ENCODE data around the gene NAA50. TPM values are rescaled to one million over a fixed set of nuclear protein-coding genes. Genes with fewer than 3 reads are reported as not detected.

Gene NAA50
- total and polyA plus RNA-seq, 2 donors (not counting 3 experiments of a cell fraction or from before 2014, with no cell fraction given), result 53.1 to 160 TPM

DNA sequence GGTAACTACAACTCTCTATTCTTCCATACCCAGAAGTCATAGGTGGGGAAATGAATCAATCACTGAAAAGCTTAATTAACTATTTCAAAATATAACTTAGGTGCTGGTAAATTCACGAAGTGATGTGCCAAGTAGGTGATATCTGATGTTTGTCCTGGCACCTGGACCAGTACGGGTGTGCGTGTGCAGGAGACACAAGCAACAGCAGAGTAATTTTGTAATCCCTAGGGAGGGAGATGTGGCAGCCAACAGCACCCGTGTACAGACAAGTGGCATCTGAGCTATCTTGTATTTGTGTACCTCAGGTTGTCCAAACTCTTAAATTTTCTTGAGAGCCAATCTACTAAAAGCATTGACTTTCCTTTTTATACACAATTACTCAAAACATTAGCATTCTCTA, 72.5 kb downstream of the NAA50 start:
- FAIRE-seq, result no peak
- dilution Hi-C loops (cut with MboI; ENCODE audit: extremely low pct_ligation_motif_present, low sequenced_read_pairs), result no loop called here
- Histone ChIP-seq H3K79me2 (ENCODE audit: control insufficient read depth, insufficient read depth, low read length) (no peaks in the 10 kb centered on the region), H3K27ac (ENCODE audit: insufficient read depth, low read depth, low read length) (no peak overlapping the region), H3K9me3 (replicated peaks; ENCODE audit: control insufficient read depth, insufficient read depth, low read length) (no peaks in the 10 kb centered on the region), H3K4me2 (ENCODE audit: insufficient read depth, low read length) (no peak overlapping the region), H3K36me3 (ENCODE audit: control insufficient read depth in 2 of 2, extremely low read depth in 1 of 2, insufficient read depth in 2 of 2, low read length in 2 of 2) (peaks cover 0 to 3% of the 10 kb centered on the region in 2 experiments), H3K27me3 (ENCODE audit: control insufficient read depth in 2 of 2, insufficient read depth in 2 of 2, low read length in 2 of 2) (no peaks in the 10 kb centered on the region), H3K4me3 (replicated peaks in 1 of 3; ENCODE audit: insufficient read depth in 1 of 3, low read depth in 1 of 3, low read length in 3 of 3) (no peak overlapping the region), H3K9me1 (replicated peaks; ENCODE audit: control insufficient read depth, extremely low read depth, insufficient read depth, low read length) (no peaks in the 10 kb centered on the region), H3K4me1 (ENCODE audit: control insufficient read depth, extremely low read depth, insufficient read depth, low read length) (no peaks in the 10 kb centered on the region), H3K9ac (replicated peaks; ENCODE audit: extremely low read depth, insufficient read depth, low read length) (no peak overlapping the region), H2AFZ (ENCODE audit: low read depth, low read length) (no peak overlapping the region), H4K20me1 (replicated peaks; ENCODE audit: control insufficient read depth, extremely low read depth, insufficient read depth, low read length) (no peaks in the 10 kb centered on the region)
- ChIA-PET POLR2A (no interaction called here), CTCF (interaction anchor here (1.1 kb wide), 1 partner anchor 9 kb away, joined by 3 read pairs; no protein-coding TSS in a partner anchor)
- no peak for DNase-seq (ENCODE audit: low read depth, low spot score)
- BruUV-seq (replicated peaks), result no TSS peak
- no peak for TF ChIP-seq MYC (IDR thresholded peaks at IDR 0.05; ENCODE audit: low read depth, low read length)
- TF ChIP-seq, protein P1, sequence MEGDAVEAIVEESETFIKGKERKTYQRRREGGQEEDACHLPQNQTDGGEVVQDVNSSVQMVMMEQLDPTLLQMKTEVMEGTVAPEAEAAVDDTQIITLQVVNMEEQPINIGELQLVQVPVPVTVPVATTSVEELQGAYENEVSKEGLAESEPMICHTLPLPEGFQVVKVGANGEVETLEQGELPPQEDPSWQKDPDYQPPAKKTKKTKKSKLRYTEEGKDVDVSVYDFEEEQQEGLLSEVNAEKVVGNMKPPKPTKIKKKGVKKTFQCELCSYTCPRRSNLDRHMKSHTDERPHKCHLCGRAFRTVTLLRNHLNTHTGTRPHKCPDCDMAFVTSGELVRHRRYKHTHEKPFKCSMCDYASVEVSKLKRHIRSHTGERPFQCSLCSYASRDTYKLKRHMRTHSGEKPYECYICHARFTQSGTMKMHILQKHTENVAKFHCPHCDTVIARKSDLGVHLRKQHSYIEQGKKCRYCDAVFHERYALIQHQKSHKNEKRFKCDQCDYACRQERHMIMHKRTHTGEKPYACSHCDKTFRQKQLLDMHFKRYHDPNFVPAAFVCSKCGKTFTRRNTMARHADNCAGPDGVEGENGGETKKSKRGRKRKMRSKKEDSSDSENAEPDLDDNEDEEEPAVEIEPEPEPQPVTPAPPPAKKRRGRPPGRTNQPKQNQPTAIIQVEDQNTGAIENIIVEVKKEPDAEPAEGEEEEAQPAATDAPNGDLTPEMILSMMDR (IDR thresholded peaks at IDR 0.05; ENCODE audit: extremely low read depth in 1 of 2, insufficient read depth in 1 of 2, low read depth in 1 of 2, low read length in 2 of 2), result no peak
- no peak for TF ChIP-seq GATA2 (IDR thresholded peaks at IDR 0.05; ENCODE audit: insufficient read depth, insufficient read length, low read depth, low read length)
- TF ChIP-seq EZH2 (IDR thresholded peaks at IDR 0.05; ENCODE audit: borderline replicate concordance, low read depth, low read length, severe bottlenecking), result no peak
- TF ChIP-seq POLR2AphosphoS5 (IDR thresholded peaks at IDR 0.05; ENCODE audit: insufficient read depth, low read depth, low read length), result no peak
- TF ChIP-seq, protein P2, sequence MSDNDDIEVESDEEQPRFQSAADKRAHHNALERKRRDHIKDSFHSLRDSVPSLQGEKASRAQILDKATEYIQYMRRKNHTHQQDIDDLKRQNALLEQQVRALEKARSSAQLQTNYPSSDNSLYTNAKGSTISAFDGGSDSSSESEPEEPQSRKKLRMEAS (IDR thresholded peaks at IDR 0.05; ENCODE audit: insufficient read depth, insufficient read length), result no peak
- no peak for TF ChIP-seq JUN (IDR thresholded peaks at IDR 0.05; ENCODE audit: borderline replicate concordance, insufficient read depth, insufficient read length, low read depth)
- TF ChIP-seq FOS (IDR thresholded peaks at IDR 0.05; ENCODE audit: borderline replicate concordance, insufficient read depth, low read length), result no peak
- TF ChIP-seq POLR2A (IDR thresholded peaks at IDR 0.05; ENCODE audit: low read depth, low read length), result no peak
- intact Hi-C loops (cut with micrococcal nuclease), result no loop called here
